AML-193 (cell line): ENCODE results near the gene SAMD13.

Experiments used
- DNase-seq, 2 experiments: peaks; one replicate each; lab custom pipeline; 2025; lab: John Stamatoyannopoulos, UW

Gene SAMD13, protein sequence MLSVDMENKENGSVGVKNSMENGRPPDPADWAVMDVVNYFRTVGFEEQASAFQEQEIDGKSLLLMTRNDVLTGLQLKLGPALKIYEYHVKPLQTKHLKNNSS

GRCh38 chr1:84301004-84301784 lies at the start of gene SAMD13:
Gene SAMD13, plus strand, starts transcription at chr1:84301708. Its CDS starts 1,527 bp downstream, at chr1:84303235.
- DNase-seq, result peak; percentile 55 to 68

DNA sequence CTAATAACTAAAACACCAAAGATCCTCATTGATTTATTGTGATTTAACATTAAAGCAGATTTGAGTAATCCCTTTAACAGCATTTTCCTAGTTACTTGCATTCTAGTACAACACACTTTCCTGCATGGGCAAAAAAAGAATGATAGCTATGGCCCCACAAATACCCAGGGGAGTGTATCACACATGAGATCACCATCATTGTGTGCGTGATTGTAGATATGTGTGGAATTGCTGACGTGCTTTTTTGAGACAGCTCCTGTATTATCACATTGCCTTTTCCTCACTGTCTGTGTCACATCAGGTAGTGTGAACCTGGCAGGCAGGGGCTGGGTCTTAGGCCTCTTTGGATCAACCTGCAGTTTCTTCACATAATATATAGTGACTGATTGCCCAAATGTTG lies 48.5 kb upstream of the SAMD13 start:
- no peak for DNase-seq

- DNase-seq, result no peak
Measured at GRCh38 chr1:84253891-84254290, 47.6 kb upstream of the SAMD13 start.

DNA sequence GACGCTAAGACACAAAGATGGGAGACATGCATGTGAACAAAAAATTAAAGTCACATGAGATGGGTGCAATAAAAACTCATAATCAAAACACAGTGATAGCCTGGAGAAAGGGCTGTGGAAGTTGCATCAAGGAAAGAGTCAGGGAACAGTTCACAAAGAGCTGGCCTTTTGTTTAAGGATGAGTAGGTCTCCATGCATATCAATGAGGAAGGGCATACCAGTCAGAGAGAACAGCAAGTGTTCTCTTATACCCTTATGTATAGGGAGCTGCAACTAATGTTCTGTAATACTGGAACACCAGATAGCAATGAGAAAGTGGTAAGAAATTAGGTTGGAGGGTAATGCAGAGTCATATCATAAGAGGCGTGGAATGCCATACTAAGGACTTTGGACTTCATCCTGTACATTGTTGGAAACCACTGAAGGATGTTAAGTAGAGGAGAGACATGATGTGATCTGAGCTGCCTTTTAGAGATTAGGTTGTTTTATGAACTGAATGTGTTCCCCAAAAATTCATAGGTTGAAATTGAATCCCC lies 46.7 kb upstream of the SAMD13 start:
- no peak for DNase-seq

DNA sequence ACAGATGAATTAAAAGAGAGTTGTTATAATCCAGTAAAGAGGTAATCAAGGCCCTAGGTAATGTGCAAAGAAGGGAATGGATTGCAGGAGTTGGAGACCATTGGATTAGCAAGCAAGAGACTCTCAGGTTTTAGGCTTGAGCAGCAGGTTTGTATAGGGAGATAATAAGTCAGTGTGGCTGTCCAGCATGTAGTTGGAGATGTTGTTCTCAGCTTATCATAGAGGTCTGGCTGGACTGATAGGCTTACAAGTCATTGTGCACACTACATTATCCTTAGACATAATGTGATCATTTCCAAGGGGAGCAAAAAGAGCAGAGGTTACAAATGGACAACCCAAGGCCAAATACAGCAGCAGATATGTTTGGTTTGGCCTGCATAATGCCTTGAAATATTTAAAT lies 45.9 kb upstream of the SAMD13 start:
- DNase-seq, result no peak

DNA sequence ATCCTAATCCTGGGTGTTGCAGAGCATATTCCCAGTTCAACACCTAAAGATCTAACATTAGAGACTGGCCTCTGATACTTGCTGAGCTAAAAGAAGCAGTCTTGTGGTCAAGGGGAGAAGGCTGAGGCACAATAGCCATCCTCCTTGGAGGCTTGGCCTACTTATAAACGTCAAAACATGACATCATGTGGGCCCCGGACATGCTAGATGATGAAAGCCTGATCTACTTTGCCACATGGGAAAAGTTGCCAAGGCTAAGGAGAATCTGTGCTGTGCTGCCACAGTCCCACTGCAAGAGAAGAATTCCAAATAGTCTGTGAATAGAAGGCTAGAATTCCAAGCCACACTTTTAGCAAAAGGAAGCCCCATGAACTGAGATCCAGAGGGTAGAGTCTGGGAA lies 43.9 kb upstream of the SAMD13 start:
- DNase-seq, result no peak

DNA sequence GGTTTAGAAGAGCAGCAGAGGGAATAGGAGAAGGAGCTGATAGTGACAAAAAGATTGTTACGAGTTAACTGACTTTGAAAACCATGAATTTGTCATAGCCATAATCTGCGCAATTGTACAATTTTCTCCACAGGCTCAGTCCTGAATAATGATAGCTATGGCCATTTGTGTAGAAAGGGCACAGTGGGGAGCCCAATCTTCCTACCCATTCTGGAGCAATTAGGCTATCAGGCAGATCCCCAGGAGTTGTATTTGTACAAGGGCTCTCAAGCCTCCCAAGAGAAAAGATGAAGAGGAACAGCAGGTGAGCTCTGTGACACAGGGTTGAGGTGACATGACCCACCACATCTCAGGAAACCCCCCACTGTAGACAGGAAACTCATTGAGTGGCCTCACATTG lies 42.1 kb upstream of the SAMD13 start:
- DNase-seq, result no peak

GRCh38 chr1:84259989-84260388 lies 41.5 kb upstream of the SAMD13 start:
- DNase-seq, result no peak

DNA sequence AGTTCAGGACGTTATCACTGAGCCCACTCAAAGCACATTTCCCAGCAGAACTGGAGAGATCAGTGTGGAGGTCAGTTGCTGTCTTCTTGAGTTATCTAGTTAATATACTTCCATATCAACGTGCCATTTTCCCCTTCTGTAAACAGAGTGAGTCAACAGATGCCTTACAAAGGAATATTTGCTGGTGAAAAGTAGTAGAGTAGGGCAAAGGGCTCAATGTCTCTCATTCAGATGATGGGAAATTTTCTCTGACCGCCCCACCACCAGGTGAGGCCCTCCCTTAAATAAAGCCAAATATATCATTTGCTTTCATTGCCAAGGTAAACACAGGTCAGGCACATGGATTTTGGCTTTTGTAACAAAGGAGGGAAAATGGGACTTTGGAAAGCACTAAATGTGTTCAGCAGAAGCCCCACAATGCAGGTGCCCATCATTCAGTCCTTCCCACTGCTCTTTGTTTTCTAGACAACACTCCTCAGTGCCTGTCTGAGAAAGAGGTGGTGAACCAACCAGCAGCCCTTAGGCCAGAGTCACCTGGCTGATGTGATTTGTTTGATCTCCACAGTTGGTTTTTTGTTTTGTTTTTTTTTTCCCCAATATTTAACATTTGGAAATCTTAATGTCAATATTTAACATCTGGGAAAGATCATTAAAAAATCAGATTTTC lies 40.5 kb upstream of the SAMD13 start:
- DNase-seq, result no peak

- no peak for DNase-seq
Measured at GRCh38 chr1:84264961-84265360, 36.5 kb upstream of the SAMD13 start.

GRCh38 chr1:84265867-84266266 lies 35.6 kb upstream of the SAMD13 start:
- no peak for DNase-seq

GRCh38 chr1:84266748-84267147 lies 34.8 kb upstream of the SAMD13 start:
- no peak for DNase-seq

GRCh38 chr1:84267476-84267875 lies 34.0 kb upstream of the SAMD13 start:
- no peak for DNase-seq

DNA sequence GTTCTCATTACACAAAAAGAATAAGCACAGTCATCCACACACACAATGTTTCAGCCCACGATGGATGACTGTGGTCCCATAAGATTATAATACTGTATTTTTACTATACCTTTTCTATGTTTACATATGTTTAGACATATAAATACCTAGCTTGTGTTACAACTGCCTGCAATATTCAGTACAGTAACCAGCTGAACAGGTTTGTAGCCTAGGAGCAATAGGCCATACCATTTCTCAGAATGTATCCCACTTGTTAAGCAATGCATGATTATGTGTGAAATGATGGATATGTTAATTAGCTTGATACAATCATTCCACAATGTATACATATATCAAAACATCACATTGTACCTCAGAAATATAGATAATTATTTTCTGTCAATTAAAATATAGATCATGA lies 33.2 kb upstream of the SAMD13 start:
- DNase-seq, result no peak

DNA sequence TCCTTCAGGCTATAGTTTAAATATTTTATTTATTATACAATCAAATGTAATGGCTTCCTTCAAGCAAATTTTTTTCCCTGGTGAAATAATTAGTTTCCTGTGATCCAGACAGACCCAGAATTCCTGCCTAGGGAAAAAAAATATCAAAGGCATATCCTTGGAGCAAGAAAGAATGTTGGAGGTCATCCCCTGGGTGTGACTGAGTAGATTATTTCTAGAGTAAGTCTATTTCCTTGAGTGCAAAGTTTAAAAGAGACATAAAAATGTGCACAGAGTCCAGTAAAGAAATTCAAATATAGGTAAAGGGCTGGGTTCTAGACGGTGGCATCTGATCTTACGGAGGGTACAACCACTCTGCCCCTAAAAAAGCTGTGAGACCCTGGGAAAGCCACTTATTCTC lies 32.2 kb upstream of the SAMD13 start:
- DNase-seq, result no peak

GRCh38 chr1:84271441-84272151 lies 29.9 kb upstream of the SAMD13 start:
- DNase-seq, result no peak

DNA sequence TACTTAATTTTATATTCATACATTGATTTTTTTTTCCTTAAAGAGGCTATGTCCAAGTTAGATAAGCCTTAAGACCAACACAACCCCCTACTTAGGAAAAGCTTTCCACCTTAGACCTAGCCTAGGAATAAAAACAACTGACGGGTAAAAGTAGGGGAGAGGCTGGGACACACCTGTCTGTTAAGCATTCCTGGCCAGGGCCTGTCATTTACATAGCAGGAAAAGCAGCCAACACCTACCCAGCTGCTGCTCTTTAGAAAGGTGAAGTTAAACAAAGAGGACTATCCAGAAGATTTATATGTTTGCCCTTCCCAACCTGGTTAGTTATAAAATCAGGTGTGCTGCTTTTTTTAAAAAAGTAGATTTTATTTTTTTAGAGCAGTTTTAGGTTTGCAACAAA lies 29.1 kb upstream of the SAMD13 start:
- DNase-seq, result no peak

DNA sequence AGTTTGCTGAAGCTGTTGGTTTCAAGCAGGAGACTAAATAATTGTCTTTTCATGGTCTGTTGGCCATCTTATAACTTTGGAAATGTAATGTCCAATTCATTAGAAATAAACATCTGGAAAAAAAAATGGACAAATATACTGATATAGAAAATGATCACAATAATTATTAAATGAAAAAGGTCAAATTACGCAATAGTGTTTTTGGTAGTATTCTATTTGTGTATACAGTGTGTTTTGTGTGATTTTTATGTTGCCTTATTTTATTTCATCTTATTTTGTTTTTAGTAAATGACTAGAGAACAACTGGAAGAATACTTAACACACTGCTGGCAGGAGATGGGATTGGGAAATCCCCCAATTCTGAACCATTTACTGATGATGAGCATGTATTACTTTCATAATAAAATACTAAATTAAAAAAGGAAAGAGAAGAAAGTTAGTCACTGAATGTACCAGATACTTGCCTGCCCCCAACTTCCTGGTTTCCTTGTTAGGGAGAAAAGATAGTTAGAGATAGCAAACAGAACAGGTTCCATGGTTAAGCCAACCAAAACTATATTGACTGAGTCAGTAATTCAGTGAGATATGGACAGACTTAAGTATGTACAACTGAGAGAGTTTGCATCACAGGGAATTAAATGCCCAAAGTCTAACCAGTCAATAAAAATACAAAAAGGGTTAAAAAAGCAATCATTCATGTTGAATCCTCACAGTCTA lies 24.0 kb upstream of the SAMD13 start:
- DNase-seq, result no peak

DNA sequence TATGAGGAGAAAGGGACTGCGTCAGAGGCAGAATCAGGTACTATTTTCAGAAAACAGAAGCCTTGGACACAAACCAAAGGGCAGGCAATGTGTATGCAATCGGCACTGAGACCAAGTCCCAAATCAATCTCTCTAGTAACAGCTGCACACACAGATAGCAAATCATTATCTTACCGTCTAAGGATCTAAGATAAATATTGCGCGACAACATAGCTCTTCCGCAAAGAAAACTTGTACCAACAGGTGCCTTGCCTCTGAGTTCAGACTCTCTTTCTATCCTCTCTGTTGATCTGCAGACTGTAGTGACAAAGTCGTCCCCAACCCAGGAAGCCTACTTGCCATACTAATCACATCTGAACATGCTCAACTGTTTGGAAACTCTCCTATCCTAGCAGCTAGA lies 22.6 kb upstream of the SAMD13 start:
- DNase-seq, result no peak

GRCh38 chr1:84280912-84281311 lies 20.6 kb upstream of the SAMD13 start:
- DNase-seq, result no peak

GRCh38 chr1:84282780-84283333 lies 18.7 kb upstream of the SAMD13 start:
- no peak for DNase-seq

GRCh38 chr1:84283381-84283780 lies 18.1 kb upstream of the SAMD13 start:
- no peak for DNase-seq
